GM12878 (cell line): ENCODE measurements around the gene CALD1. TPM values are rescaled to one million over a fixed set of nuclear protein-coding genes. Genes with fewer than 3 reads are reported as not detected.
A peak's percentile ranks its signal among the peaks of the same experiment; 100 is the strongest.

Experiments used
- ASH2L ChIP-seq: fragments of 300-600, 200-600 bp; sonication (generic); IDR thresholded peaks from 2 replicates; pipeline ENCODE4 v1.6.1; 2017; ENCODE audit warnings: low read depth, mild to moderate bottlenecking, borderline replicate concordance
- BCL11A ChIP-seq: IDR thresholded peaks from 2 replicates; pipeline ENCODE4 v1.6.1; 2011; ENCODE audit warnings: low read depth, low read length
- BCL3 ChIP-seq: IDR thresholded peaks from 2 replicates; pipeline ENCODE4 v1.6.1; 2011; ENCODE audit warnings: borderline replicate concordance, low read depth, mild to moderate bottlenecking, moderate library complexity, low read length; ENCODE audit not compliant: insufficient read depth, poor library complexity, severe bottlenecking
- CREB1 ChIP-seq: IDR thresholded peaks from 2 replicates; pipeline ENCODE4 v1.6.1; 2012; ENCODE audit warnings: low read depth, mild to moderate bottlenecking, inconsistent platforms
- CUX1 ChIP-seq: IDR thresholded peaks from 2 replicates; pipeline ENCODE4 v1.6.1; 2012; ENCODE audit warnings: improper control_type of control experiment, low read depth, low read length; ENCODE audit not compliant: insufficient replicate concordance
- DPF2 ChIP-seq: fragments of 450-650 bp; IDR thresholded peaks from 2 replicates; pipeline ENCODE4 v1.6.1; 2017; ENCODE audit warnings: mild to moderate bottlenecking
- IKZF1 ChIP-seq: fragments of 450-650 bp; conservative IDR thresholded peaks from 2 replicates; pipeline ENCODE4 v1.6.1; 2017; ENCODE audit warnings: antibody characterized with exemption, mild to moderate bottlenecking
- IKZF2 ChIP-seq, 2 experiments: fragments of 450-650 bp; IDR thresholded peaks; 2 replicates each; pipeline ENCODE4 v1.6.1; 2017; ENCODE audit warnings: mild to moderate bottlenecking in 2 of 2, moderate library complexity in 2 of 2
- JUNB ChIP-seq: IDR thresholded peaks from 2 replicates; pipeline ENCODE4 v1.6.1; 2016; ENCODE audit warnings: antibody characterized with exemption, mild to moderate bottlenecking
- NBN ChIP-seq: fragments of 450-650 bp; IDR thresholded peaks from 2 replicates; pipeline ENCODE4 v1.6.1; 2016
- NFIC ChIP-seq: IDR thresholded peaks from 2 replicates; pipeline ENCODE4 v1.6.1; 2012; ENCODE audit warnings: low read depth, mild to moderate bottlenecking, inconsistent platforms, low read length, moderate library complexity
- NR2C2 ChIP-seq: IDR thresholded peaks from 2 replicates; pipeline ENCODE4 v1.6.1; 2011; ENCODE audit warnings: borderline replicate concordance, low read depth; ENCODE audit not compliant: control insufficient read depth, insufficient read length
- PKNOX1 ChIP-seq: fragments of 450-650 bp; IDR thresholded peaks from 2 replicates; pipeline ENCODE4 v1.6.1; 2016; ENCODE audit warnings: mild to moderate bottlenecking
- POLR2A ChIP-seq: IDR thresholded peaks from 2 replicates; pipeline ENCODE4 v1.6.1; 2011; ENCODE audit warnings: low read depth, mild to moderate bottlenecking, low read length
- POU2F2 ChIP-seq: IDR thresholded peaks from 3 replicates; pipeline ENCODE4 v1.6.1; 2011; ENCODE audit warnings: low read depth, mild to moderate bottlenecking, low read length, borderline replicate concordance
- RAD51 ChIP-seq: fragments of 450-650 bp; IDR thresholded peaks from 2 replicates; pipeline ENCODE4 v1.6.1; 2016; ENCODE audit warnings: moderate library complexity, mild to moderate bottlenecking, inconsistent platforms
- RBBP5 ChIP-seq: fragments of 200-600 bp; sonication (generic); conservative IDR thresholded peaks from 2 replicates; pipeline ENCODE4 v1.6.1; 2016
- RCOR1 ChIP-seq: conservative IDR thresholded peaks from 2 replicates; pipeline ENCODE4 v1.6.1; 2012; ENCODE audit warnings: low read depth, low read length, improper control_type of control experiment
- SIX5 ChIP-seq: IDR thresholded peaks from 2 replicates; pipeline ENCODE4 v1.6.1; 2011; ENCODE audit warnings: mild to moderate bottlenecking, low read depth, low read length, moderate library complexity; ENCODE audit not compliant: severe bottlenecking
- SMAD1 ChIP-seq: fragments of 450-650 bp; IDR thresholded peaks from 2 replicates; pipeline ENCODE4 v1.6.1; 2018; ENCODE audit warnings: mild to moderate bottlenecking, low read depth; ENCODE audit not compliant: partially characterized antibody
- SMARCA5 ChIP-seq: fragments of 450-650 bp; IDR thresholded peaks from 2 replicates; pipeline ENCODE4 v1.6.1; 2017; ENCODE audit warnings: mild to moderate bottlenecking
- SP1 ChIP-seq: IDR thresholded peaks from one replicate; pipeline ENCODE4 v1.6.1; 2011; ENCODE audit warnings: low read depth, low read length
- SREBF1 ChIP-seq: IDR thresholded peaks from 2 replicates; pipeline ENCODE4 v1.6.1; 2012; ENCODE audit warnings: mild to moderate bottlenecking, low read length
- STAT3 ChIP-seq: IDR thresholded peaks from 2 replicates; pipeline ENCODE4 v1.6.1; 2011; ENCODE audit warnings: low read depth, low read length, improper control_type of control experiment
- TBL1XR1 ChIP-seq: IDR thresholded peaks from 2 replicates; pipeline ENCODE4 v1.6.1; 2012; ENCODE audit warnings: low read depth, low read length, improper control_type of control experiment
- TCF3 ChIP-seq: IDR thresholded peaks from 2 replicates; pipeline ENCODE4 v1.6.1; 2012; ENCODE audit warnings: low read depth, mild to moderate bottlenecking, low read length, borderline replicate concordance; ENCODE audit not compliant: insufficient read depth
- ZBED1 ChIP-seq: IDR thresholded peaks from 2 replicates; pipeline ENCODE4 v1.6.1; 2016; ENCODE audit warnings: borderline replicate concordance
- polyA plus RNA-seq, 11 experiments: library from polyadenylated mRNA; depleted of rRNA in 4 of 11; unstranded in 6 of 11; stranded (reverse) in 5 of 11; fragments of >200 nt; fragmentation: Nextera tagmentation in 4 of 11; fragmentation: Illumina TruSeq in 1 of 11; extraction: Ambion mirVana in 4 of 11; extraction: Trizol in 1 of 11; gene quantifications; 1 replicate in 1 of 11; 2 replicates in 10 of 11; pipeline versions ENCODE4 v1.2.1 to v1.2.3, GENCODE V29; 2011 to 2016; ENCODE audit warnings: inconsistent platforms in 2 of 11, missing spikeins in 2 of 11, low read depth in 1 of 11
- total RNA-seq, 4 experiments: library from RNA; depleted of rRNA in 3 of 4; stranded (reverse); fragments of >200 nt in 3 of 4; fragmentation: Illumina TruSeq in 1 of 4; extraction: Trizol in 1 of 4; gene quantifications; 2 replicates each; pipeline versions ENCODE4 v1.2.1 to v1.2.3, GENCODE V29; 2013 to 2021

The CALD1 gene
- total and polyA plus RNA-seq, 10 of the 15 experiments (the other 5 are each of a cell fraction or from before 2014, with no cell fraction given) = 0.03 to 1.3 (median 0.22) TPM

DNA sequence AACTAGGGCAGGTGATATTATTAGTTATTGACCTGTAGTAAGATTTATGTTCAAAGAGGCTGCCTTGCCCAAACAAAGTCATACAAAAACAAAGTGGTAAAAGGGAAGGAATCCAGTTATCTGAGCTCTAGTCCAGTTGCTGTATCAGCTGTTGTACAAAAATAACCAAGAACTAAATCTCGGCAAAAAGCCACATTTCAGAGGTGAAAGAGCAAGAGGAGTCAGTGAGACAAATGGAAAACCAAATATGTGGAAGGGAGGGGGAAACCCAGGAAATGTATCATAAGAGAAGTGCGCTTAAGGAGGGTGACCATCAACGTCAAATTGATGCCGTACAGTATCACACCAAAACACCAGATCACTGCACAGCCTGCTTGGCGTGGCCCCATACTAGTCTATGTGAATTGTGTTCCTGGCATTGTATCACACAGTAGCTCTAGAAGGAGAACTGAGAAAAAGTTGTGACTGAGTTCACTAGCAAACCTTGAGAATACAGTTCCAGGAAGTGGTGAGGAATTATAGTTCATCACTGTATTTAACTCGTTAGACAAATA, 213.3 kb downstream of the CALD1 start (continued):
- TF ChIP-seq SREBF1 (no peak), POU2F2 (peak; percentile 72; the same call in 1 of the 3 replicates), BCL11A (peak; percentile 80), ZBED1 (0 out of 2 replicates have a peak, but pooled peaks have one; percentile 37), CREB1 (peak; percentile 74), SMARCA5 (peak; percentile 53), IKZF2 (IDR thresholded peaks at IDR 0.05) (peak; percentile 93 to 96), PKNOX1 (peak; percentile 34; the same call in 1 of the 2 replicates), SP1 (peak; percentile 30), RAD51 (peak; percentile 53; the same call in 1 of the 2 replicates), RBBP5 (no peak), DPF2 (peak; percentile 74), BCL3 (peak; percentile 47), NR2C2 (no peak), ASH2L (no peak), NBN (peak; percentile 96), RCOR1 (0 out of 2 replicates have a peak, but pooled peaks have one; percentile 73), NFIC (peak; percentile 78), POLR2A (peak; percentile 77), TCF3 (peak; percentile 64; the same call in 1 of the 2 replicates), TBL1XR1 (peak; percentile 55; the same call in 1 of the 2 replicates), IKZF1 (peak; percentile 93), SMAD1 (peak; percentile 93), STAT3 (peak; percentile 72; the same call in 1 of the 2 replicates), SIX5 (peak; percentile 10), CUX1 (peak; percentile 78), JUNB (peak; percentile 73)
